ENCODE data around the gene PKD1L1. TPM values are rescaled to one million over a fixed set of nuclear protein-coding genes. Genes with fewer than 3 reads are reported as not detected.

The PKD1L1 gene
- polyA plus RNA-seq, 1 donor from 2014 or later = 0.06 TPM

DNA sequence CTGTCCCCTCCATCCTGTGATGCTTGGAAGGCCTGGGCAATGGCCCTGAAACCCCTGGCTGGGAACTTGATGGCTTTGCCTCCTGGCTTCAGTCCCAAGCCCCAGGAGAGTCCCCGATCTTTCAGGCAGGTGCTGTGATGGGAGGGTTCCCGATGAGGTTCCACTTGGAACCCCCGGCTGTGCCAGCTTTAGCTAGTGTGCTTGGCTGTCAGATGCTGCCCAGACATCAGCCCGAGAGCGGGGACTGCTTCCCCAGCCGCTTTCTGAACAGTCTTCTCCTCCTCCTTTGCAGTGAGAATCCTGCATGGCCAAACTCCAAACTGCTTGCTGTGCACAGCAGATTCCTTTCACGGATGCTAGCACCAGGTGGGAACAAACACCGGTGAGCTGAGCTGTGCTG is 58.1 kb downstream of the PKD1L1 start:
- Mint-ChIP-seq H3K9me3 (no peaks in the 10 kb centered on the region), H3K27me3 (peaks cover 4% of the 10 kb centered on the region), H3K4me1 (peaks cover 0 to 4% (median 0%) of the 10 kb centered on the region in 3 donors), H3K4me3 (no peak overlapping the region), H3K27ac (no peak overlapping the region), H3K36me3 (peaks cover 2% of the 10 kb centered on the region)

DNA sequence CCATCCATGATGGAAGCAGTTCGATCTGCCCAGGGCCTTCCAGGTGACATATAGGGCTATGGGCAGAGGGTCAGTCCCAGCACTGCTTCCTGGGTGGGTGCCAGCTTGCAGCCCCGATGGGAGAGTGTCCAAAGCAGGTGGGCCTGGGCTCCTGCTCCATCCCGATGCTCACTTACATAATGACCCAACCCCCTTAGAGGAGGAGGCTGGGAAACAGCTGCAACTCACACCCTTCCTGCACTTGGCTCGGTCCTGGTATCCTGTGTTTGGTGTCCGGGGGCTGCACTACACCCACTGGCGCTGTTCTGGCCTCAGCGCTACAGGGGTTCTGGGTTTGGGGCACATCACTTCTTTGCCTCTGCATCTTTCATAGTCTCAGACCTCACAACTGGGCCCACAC is 58.5 kb downstream of the PKD1L1 start:
- Mint-ChIP-seq H3K36me3 (peaks cover 2% of the 10 kb centered on the region), H3K27me3 (peaks cover 4% of the 10 kb centered on the region), H3K27ac (no peak overlapping the region), H3K4me3 (no peak overlapping the region), H3K9me3 (no peaks in the 10 kb centered on the region), H3K4me1 (peaks cover 0 to 4% (median 0%) of the 10 kb centered on the region in 3 donors)

DNA sequence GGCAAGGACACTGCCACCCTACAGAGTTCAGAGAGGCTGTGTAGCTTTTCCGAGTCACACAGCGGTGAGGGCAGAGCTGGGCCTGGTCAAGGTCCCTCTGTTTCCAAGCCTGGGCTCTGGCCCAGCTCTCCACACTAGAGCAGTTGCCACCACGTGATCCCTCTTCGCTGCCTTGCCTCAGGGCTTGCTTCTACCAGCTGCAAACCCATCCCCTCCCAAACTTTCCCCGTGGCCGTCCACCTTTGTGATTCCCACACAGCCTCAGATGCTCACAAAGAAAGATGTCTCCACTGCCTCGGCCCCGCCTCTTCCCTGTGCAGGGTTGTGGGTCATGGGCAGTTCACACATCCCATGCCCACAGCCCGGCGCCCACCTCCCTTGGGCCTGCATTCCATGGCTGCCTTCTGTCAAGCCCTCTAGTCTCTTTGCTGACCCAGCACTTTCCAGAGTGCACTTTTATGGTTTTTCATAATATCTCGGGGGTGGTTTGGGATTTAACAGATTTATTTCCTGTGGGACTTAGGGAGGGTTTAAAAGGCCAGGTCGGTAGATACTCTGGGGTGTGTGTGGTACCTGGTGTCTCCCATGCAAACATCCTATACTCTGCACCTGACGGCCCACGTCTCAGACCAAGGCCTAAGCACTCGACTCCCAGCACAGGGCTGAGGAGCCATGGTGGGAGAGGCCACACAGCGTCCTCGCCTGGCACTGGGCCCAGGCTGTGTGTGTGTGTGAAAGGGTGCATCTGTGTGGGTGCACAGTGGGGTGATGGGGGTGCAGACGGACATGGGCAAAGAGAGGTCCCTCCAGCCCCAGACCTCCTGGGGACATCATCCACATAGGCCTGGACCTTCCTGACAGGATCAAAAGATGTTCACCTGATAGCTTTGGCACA is 59.6 kb downstream of the PKD1L1 start:
- H3K27me3 Mint-ChIP-seq = peaks cover 3% of the 10 kb centered on the region
- H3K9me3 Mint-ChIP-seq = no peaks in the 10 kb centered on the region
- H3K4me1 Mint-ChIP-seq = peaks cover 0 to 2% (median 0%) of the 10 kb centered on the region in 3 donors
- peaks cover 2% of the 10 kb centered on the region for H3K36me3 Mint-ChIP-seq
- no peak overlapping the region for H3K4me3 Mint-ChIP-seq
- H3K27ac Mint-ChIP-seq = no peak overlapping the region

DNA sequence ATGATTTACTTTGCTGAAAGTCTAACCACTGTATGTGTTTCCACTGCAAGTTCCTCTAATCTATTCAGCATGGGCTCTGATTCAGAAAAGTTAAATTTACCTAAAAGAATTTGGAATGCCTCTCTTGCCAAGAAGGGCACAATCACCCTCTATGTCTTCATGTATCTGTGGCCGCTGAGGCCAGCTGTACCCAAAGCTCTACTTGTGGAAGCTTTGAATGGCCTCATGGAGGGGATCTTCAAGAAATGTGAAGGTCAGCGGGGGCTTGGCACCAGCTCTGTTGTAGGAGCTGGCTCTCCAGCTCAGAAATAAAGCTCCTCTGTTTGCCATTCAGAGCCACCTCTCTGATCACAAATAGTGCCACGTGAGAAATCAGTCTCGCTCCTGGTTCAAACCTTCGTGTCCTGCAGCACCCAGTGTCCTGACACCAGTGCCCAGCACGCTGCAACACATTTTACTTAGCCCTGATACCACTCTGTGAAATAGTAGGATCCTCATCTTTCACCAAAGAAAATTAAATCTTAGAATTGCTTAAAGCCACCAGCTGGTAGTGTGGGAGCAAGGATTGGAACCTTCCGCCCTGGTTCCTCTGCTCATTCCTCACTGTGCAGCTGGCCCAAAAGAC is 61.1 kb downstream of the PKD1L1 start:
- Mint-ChIP-seq H3K4me3 (no peak overlapping the region), H3K27ac (no peak overlapping the region), H3K27me3 (no peaks in the 10 kb centered on the region), H3K4me1 (peaks cover 0 to 3% (median 0%) of the 10 kb centered on the region in 3 donors), H3K9me3 (no peaks in the 10 kb centered on the region), H3K36me3 (peaks cover 3% of the 10 kb centered on the region)

DNA sequence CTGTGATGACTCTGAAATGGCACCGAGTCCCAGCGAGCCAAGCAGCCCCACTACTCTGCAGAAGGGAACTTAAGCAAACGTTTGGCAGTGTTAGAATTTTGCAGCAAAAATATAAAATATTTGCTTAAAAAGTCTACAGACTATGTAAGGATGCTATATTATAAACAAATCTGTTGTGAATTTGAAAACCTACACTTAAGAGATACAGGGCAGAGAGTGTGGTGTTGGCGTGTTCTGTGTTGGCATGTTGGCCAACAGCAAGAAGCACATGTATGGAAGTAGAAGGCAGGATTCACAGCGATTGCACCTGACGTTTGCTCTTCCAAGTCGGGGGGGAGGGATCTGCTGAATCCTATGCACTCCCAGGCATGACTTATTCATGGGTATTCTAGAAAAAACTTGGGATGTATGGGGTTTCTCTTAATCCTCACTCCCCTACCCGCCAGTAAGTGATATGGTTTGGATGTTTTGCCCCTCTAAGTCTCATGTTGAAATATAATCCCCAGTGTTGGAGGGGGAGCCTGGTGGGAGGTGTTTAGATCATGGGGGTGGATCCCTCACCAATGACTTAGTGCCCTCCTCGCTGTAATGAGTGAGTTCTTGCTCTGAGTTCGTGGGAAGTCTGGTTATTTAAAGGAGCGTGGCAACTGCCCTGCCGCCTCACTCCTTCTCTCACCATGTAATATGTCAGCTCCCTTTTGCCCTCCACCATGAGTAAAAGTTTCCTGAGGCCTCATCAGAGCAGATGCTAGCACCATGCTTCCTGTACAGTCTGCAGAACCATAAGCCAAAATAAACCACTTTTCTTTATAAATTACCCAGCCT is 62.1 kb downstream of the PKD1L1 start:
- Mint-ChIP-seq H3K9me3 (no peaks in the 10 kb centered on the region), H3K4me1 (peaks cover 0 to 2% (median 0%) of the 10 kb centered on the region in 3 donors), H3K27ac (no peak overlapping the region)

DNA sequence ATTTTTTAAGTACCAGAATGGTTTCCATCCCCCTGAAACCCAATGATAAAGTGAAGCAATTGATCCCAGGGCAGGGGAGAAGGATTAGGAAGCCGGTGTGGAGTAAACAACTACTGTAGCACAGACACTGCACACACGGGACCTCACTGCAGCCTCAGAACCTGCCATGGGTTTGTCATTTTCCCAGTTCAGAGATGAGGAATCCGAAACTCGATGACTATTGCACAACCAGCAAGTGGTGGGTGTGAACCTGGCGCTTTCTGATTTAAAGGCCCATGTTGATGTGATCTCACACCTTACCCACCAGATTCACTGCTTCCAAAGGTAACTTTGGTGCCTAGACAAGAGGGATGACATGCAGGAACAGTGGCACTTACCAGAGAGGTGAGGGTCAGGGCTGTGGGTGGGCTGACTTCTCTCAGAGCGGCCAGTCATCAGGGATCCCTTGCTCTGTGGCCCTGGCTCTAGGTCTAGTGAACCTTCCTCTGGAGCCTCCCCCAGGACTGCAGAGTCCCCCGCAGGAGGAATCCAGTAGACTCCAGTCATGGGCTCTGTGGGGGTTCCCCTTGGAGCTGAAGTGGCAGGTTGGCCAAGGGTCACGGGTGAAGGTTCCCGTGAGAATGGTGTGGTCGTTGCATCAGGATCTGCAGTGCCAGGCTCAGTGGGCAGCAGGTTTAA is 62.8 kb downstream of the PKD1L1 start:
- no peak overlapping the region for H3K27ac Mint-ChIP-seq
- H3K4me1 Mint-ChIP-seq = peaks cover 0 to 2% (median 0%) of the 10 kb centered on the region in 3 donors
- peaks cover 1% of the 10 kb centered on the region for H3K36me3 Mint-ChIP-seq
- no peaks in the 10 kb centered on the region for H3K27me3 Mint-ChIP-seq
- no peaks in the 10 kb centered on the region for H3K9me3 Mint-ChIP-seq
- H3K4me3 Mint-ChIP-seq = no peak overlapping the region

More for the DNA sequence above, 62.1 kb downstream of the PKD1L1 start:
- Mint-ChIP-seq H3K27me3 (no peaks in the 10 kb centered on the region), H3K4me3 (no peak overlapping the region), H3K36me3 (peaks cover 1% of the 10 kb centered on the region)

DNA sequence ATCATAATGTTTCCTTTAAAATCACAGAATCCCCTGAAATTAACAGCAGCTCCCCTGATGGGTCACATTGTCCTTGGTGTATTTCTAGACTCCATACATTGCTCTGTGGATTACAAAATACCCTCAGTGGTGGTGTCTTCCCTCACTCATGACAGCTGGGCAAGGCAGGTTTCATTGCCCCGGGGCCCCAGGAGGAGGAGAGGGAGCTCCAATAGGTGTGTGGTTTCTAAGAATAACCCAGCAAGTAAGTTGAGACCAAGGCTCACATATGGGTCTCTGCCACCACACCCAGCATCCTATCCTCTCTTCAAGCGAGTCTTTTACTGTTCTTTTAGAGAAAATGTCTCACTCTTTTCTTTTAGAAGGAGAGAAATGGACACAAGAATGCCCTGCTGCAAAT is 63.6 kb downstream of the PKD1L1 start:
- Mint-ChIP-seq H3K27ac (no peak overlapping the region), H3K4me3 (no peak overlapping the region), H3K36me3 (peaks cover 1% of the 10 kb centered on the region), H3K9me3 (no peaks in the 10 kb centered on the region), H3K4me1 (peaks cover 0 to 2% (median 0%) of the 10 kb centered on the region in 3 donors), H3K27me3 (no peaks in the 10 kb centered on the region)

DNA sequence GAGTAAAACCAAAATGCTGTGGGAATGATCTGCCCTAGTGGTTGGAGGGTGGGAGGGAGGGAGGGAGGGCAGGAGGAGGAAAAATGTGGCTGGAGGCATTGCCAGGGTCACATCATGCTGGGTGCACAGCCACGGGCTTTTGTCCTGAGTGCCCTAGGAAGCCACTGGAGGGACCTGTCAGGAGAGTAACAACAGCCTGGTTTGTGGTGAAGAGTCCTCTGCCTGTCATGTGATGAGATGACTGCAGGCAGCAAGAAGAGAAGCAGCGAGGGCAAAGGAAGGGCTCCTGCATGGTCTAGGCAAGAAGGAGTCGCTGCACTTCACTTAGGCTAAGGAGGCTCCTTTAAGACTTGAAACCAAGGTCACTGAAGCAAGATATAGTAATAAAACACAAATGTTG is 65.6 kb downstream of the PKD1L1 start:
- Mint-ChIP-seq H3K36me3 (peaks cover 1% of the 10 kb centered on the region), H3K27me3 (no peaks in the 10 kb centered on the region), H3K9me3 (no peaks in the 10 kb centered on the region), H3K4me1 (peaks cover 0 to 2% (median 0%) of the 10 kb centered on the region in 3 donors), H3K27ac (no peak overlapping the region), H3K4me3 (no peak overlapping the region)

DNA sequence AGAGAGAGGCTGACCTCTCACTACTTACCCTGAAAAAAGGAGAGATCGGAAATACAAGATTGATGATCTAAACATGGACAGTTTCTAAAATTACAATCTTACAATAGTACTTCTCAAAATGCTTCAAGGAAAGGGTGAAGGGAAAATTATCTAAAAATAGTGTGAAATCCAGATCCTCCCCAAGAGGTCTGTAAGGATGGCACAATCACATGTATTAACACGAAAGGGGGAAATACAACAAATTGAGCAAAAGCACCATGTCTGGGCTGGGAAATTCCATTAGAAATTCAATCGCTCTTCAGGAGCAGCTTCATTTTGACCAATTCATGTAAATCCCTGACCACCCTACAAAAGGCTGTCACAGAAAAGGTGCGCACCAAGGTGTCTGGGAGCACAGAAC is 67.0 kb downstream of the PKD1L1 start:
- Mint-ChIP-seq H3K27ac (no peak overlapping the region), H3K9me3 (no peaks in the 10 kb centered on the region), H3K4me3 (no peak overlapping the region), H3K4me1 (peaks cover 0 to 2% (median 0%) of the 10 kb centered on the region in 3 donors), H3K36me3 (peaks cover 1% of the 10 kb centered on the region), H3K27me3 (no peaks in the 10 kb centered on the region)

DNA sequence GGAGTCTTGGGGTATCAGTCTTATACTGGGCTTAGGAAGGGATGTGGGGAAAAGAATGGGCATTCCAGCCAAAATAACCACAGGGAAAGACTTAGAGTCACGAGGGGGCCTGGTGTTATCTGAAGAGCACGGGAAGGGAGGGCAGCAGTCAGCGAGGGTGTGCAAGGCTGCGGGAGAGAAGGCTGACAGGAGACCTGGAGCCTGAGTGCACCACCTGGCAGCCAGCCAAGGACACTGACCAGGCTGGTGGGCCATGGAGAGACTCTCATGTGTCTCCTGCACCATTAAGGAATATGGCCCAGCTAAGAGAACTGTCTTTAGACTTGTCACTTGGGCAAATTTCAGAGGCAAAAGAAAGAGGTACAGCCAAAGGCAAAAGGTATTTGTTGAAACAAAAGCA is 69.6 kb downstream of the PKD1L1 start:
- H3K4me1 Mint-ChIP-seq = peaks cover 0 to 2% (median 0%) of the 10 kb centered on the region in 3 donors
- no peak overlapping the region for H3K27ac Mint-ChIP-seq
- peaks cover 1% of the 10 kb centered on the region for H3K36me3 Mint-ChIP-seq
- no peaks in the 10 kb centered on the region for H3K27me3 Mint-ChIP-seq
- H3K4me3 Mint-ChIP-seq = no peak overlapping the region
- no peaks in the 10 kb centered on the region for H3K9me3 Mint-ChIP-seq

DNA sequence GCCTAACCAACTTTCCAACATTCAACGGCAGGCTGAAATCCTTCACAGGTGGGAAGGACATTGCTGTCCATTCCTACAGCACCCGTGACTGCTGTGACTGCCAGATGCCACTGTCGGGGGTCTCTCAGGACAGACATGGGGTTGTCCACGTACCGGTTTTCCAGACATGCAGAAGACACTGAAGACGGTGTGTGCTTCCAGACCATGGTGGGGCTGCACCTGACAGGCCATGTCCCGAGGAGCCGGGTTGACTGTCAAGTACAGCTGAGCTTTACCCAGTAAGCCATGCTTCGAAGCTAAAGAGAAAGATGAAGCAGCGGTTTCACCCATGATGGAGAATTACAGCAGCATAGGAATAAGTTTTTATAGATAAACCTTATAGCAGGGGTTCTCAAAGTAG is 70.9 kb downstream of the PKD1L1 start:
- no peaks in the 10 kb centered on the region for H3K27me3 Mint-ChIP-seq
- H3K4me1 Mint-ChIP-seq = peaks cover 0 to 2% (median 0%) of the 10 kb centered on the region in 3 donors
- H3K4me3 Mint-ChIP-seq = no peak overlapping the region
- peaks cover 1% of the 10 kb centered on the region for H3K36me3 Mint-ChIP-seq
- no peaks in the 10 kb centered on the region for H3K9me3 Mint-ChIP-seq
- no peak overlapping the region for H3K27ac Mint-ChIP-seq

DNA sequence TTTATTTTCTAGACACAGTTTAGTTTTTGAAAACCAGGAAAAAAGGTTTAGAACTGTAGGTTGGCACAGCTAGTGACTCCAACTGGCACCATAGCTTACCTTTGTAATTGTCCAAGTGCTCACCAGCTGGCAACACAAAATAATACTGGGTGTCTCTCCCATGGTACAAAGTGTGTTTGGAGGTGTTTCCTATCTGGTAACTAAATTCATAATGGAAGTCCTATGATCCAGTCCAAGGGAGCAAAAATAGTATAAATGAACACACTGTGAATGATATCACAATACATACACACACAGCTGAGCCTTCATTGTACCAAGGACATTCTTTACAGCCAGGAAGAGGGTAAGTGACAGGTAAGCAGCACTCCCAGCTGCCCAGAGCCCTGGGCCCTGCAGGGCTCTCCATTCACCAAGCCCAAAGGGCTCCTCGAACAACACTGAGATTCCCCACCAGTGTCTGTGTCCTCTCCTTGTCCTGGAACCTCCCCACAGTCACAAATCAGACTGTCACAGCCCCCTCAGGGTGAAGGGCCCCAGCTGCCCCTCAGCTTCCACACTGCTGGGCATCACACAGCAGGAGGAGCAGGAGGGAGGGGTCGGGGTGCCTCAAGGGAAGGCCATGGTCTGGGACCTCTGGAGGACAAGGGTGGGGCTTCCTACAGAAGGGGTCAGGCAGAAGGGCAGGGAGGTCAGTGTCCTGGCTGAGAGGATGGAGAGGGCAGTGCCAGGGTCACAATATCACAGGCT is 72.1 kb downstream of the PKD1L1 start:
- Mint-ChIP-seq H3K27me3 (no peaks in the 10 kb centered on the region), H3K27ac (no peak overlapping the region), H3K36me3 (no peaks in the 10 kb centered on the region), H3K9me3 (no peaks in the 10 kb centered on the region), H3K4me1 (no peaks in the 10 kb centered on the region), H3K4me3 (no peak overlapping the region)

DNA sequence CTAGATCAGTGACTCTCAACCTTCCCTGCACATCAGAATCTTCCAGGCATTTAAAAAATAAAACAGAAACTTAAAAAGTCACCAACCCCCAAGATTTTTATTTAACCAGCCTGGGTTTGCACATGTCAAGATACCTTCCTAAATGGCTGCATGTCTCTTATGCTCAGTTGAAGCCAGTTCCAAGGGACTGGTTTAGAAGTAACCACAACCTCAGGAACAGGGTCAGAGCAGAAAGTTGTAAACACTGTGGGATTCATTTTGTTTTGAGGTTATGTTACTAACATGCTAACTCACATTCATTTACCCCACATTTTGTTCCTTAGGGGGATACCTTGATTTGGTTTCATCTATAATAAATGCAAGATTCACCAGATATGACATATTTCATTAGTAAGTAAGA is 72.9 kb downstream of the PKD1L1 start:
- no peaks in the 10 kb centered on the region for H3K27me3 Mint-ChIP-seq
- no peaks in the 10 kb centered on the region for H3K36me3 Mint-ChIP-seq
- H3K4me1 Mint-ChIP-seq = no peaks in the 10 kb centered on the region
- no peaks in the 10 kb centered on the region for H3K9me3 Mint-ChIP-seq
- H3K27ac Mint-ChIP-seq = no peak overlapping the region
- H3K4me3 Mint-ChIP-seq = no peak overlapping the region

DNA sequence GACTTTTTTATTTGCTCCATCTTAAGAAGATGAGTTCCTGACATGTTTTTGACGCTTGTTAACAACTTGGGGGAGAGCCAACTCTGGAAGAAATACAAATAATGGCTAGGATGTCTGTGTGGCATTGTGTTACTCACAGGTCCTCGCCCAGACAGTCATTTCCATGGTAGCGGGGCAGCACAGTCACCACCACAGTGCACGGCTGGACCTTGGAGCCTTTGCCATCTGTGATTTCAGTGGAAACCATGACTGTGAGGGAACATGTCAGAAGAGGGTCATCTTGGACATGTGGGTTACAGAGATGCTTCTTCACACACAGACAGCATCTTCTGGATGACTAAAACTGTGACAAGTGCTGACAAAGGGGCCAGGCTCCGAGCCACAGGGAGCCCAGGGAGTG is 74.5 kb downstream of the PKD1L1 start:
- Mint-ChIP-seq H3K4me1 (no peaks in the 10 kb centered on the region), H3K36me3 (peaks cover 1% of the 10 kb centered on the region), H3K27me3 (no peaks in the 10 kb centered on the region), H3K9me3 (no peaks in the 10 kb centered on the region), H3K4me3 (no peak overlapping the region), H3K27ac (no peak overlapping the region)
